HUES48 (cell line): ENCODE results near the gene ADD3.

Experiments used
- H3K27ac ChIP-seq: one replicate; pipeline ENCODE4 v1.7.0; 2013; ENCODE audit warnings: low read depth, low read length, inconsistent platforms
- H3K27me3 ChIP-seq: 2 replicates; pipeline ENCODE4 v1.6.1; 2013; ENCODE audit warnings: mild to moderate bottlenecking, low read length; ENCODE audit not compliant: control insufficient read depth, insufficient read depth
- H3K36me3 ChIP-seq: 2 replicates; pipeline ENCODE4 v1.6.1; 2013; ENCODE audit warnings: low read length; ENCODE audit not compliant: control insufficient read depth, insufficient read depth
- H3K4me1 ChIP-seq: 2 replicates; pipeline ENCODE4 v1.6.1; 2013; ENCODE audit warnings: mild to moderate bottlenecking, low read length; ENCODE audit not compliant: control insufficient read depth, insufficient read depth
- H3K4me3 ChIP-seq: 2 replicates; pipeline ENCODE4 v1.5.1; 2013; ENCODE audit warnings: mild to moderate bottlenecking, low read depth, low read length
- H3K9ac ChIP-seq: 2 replicates; pipeline ENCODE4 v1.6.1; 2013; ENCODE audit warnings: mild to moderate bottlenecking, low read depth, low read length, moderate library complexity
- H3K9me3 ChIP-seq: 2 replicates; pipeline ENCODE4 v1.6.1; 2013; ENCODE audit warnings: low read length; ENCODE audit not compliant: control insufficient read depth, insufficient read depth

The ADD3 gene

GRCh38 chr10:110017907-110018306, 10.1 kb downstream of the ADD3 start:
- H3K4me3 ChIP-seq: no peak overlapping the region

GRCh38 chr10:110020265-110020664, 12.5 kb downstream of the ADD3 start:
- H3K9ac ChIP-seq: no peak overlapping the region
- H3K27me3 ChIP-seq: no peaks in the 10 kb centered on the region
- no peak overlapping the region for H3K27ac ChIP-seq
- H3K4me3 ChIP-seq: no peak overlapping the region
- no peaks in the 10 kb centered on the region for H3K9me3 ChIP-seq
- H3K4me1 ChIP-seq: peaks cover 31% of the 10 kb centered on the region
- H3K36me3 ChIP-seq: no peaks in the 10 kb centered on the region

More at GRCh38 chr10:110017907-110018306, 10.1 kb downstream of the ADD3 start:
- no peaks in the 10 kb centered on the region for H3K27me3 ChIP-seq
- H3K4me1 ChIP-seq: peaks cover 34% of the 10 kb centered on the region
- H3K27ac ChIP-seq: no peak overlapping the region
- no peak overlapping the region for H3K9ac ChIP-seq
- H3K36me3 ChIP-seq: no peaks in the 10 kb centered on the region
- no peaks in the 10 kb centered on the region for H3K9me3 ChIP-seq

- Histone ChIP-seq H3K9ac (no peak overlapping the region), H3K36me3 (no peaks in the 10 kb centered on the region), H3K27ac (no peak overlapping the region), H3K9me3 (no peaks in the 10 kb centered on the region), H3K4me3 (no peak overlapping the region), H3K27me3 (no peaks in the 10 kb centered on the region), H3K4me1 (peaks cover 14% of the 10 kb centered on the region)
Observed at GRCh38 chr10:110022716-110023504, 15.1 kb downstream of the ADD3 start.

DNA sequence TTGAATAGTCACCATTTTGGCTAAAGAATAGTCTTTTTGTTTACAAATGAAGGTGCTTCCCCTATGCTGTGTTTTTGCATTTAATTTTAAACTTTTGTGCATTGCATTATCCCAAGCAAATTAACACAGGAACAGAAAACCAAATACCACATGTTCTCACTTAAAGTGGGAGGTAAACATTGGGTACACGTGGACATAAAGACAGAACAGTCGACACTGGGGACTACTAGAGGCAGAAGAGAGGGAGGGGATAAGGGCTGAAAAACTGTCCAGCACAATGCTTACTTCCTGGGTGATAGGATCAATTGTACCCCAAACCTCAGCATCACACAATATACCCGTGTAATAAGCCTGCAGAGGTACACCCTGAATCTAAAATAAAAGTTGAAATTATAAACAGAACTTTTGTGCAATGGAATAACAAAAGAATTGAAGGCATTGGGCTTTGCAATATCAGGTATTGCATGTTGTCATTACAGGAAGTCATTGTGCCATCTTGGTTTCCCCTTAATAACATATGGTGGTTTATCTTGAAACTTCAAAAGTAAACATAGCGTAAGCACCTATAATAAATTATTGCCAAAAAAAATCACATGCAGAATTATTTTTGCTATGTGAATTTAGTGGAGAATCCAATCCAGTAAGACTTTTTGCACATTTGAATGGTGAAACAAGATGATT, 16.1 kb downstream of the ADD3 start:
- Histone ChIP-seq H3K27me3 (no peaks in the 10 kb centered on the region), H3K9ac (no peak overlapping the region), H3K4me3 (no peak overlapping the region), H3K4me1 (peaks cover 14% of the 10 kb centered on the region), H3K9me3 (no peaks in the 10 kb centered on the region), H3K36me3 (no peaks in the 10 kb centered on the region), H3K27ac (no peak overlapping the region)

- no peak overlapping the region for H3K4me3 ChIP-seq
- H3K4me1 ChIP-seq: peaks cover 14% of the 10 kb centered on the region
- no peaks in the 10 kb centered on the region for H3K9me3 ChIP-seq
- H3K36me3 ChIP-seq: no peaks in the 10 kb centered on the region
- no peaks in the 10 kb centered on the region for H3K27me3 ChIP-seq
- no peak overlapping the region for H3K9ac ChIP-seq
- H3K27ac ChIP-seq: no peak overlapping the region
Observed at GRCh38 chr10:110029450-110029849, 21.7 kb downstream of the ADD3 start.

DNA sequence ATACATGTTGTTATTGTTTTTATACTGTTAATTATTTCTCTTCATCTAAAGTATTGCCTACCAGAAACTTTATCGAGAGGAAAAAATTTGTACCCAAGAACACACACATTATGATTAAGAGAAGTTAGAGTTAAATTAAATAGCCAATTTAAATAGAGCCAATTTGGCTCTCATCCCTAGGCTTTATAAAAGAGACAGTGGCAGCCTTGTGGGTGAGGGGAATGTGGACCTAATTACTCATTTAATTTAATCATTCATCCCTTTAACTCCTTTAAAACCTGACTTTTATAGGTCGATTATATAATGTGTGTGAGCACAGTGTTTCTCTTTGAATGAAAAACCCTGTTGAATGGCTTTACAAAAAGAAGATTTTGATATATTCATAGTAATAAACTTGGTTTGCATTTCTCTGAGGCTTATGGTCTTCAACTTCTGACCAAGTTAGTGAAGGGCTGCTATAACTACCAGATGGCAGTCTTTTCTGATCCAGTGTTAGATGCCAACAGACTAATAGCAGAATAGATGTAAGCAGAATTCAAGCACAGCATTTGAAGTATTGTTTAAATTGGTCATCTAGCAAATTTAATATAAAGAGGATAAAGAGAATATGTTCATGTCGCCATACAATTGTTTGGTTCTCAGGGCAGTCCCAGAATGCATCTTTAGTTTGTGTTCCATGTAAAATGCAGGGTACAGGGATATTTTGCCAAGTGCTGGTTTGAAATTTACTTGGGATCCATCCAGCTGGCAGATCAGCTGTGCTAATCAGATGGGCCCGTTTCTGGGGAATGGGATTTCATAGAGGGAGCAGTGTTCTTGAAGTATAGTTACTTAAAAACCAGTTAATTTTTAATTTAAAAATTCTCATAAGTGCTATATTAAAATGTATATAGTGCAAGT, 25.3 kb downstream of the ADD3 start:
- no peak overlapping the region for H3K4me3 ChIP-seq
- H3K27ac ChIP-seq: no peak overlapping the region
- peaks cover 18% of the 10 kb centered on the region for H3K4me1 ChIP-seq
- no peak overlapping the region for H3K9ac ChIP-seq
- no peaks in the 10 kb centered on the region for H3K27me3 ChIP-seq
- H3K9me3 ChIP-seq: no peaks in the 10 kb centered on the region
- no peaks in the 10 kb centered on the region for H3K36me3 ChIP-seq

DNA sequence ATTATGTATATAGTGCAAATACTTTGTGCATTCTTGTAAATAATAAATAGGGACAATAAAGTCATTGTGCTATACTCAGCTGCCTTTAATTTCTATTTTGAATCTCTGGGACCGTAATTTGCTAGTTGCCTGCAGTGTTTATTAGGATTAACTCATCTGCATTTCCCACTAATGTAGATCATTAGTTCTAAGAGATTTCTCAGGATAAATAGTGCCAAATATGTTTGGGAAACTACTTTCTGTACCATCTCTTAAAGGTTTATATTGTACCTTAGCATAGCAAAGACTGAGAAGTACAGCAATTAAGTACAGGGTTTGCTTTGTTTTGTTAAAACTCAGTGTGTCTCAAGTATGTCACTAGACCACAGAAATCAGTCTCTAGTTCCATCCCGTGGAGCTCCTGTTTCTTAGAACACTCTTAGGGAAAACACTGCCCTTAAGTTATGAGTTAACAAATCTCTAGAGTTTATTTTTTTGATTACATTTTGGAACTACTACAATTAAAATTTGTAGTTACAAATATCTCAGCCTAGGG, 26.0 kb downstream of the ADD3 start:
- Histone ChIP-seq H3K4me3 (no peak overlapping the region), H3K36me3 (no peaks in the 10 kb centered on the region), H3K4me1 (peaks cover 25% of the 10 kb centered on the region), H3K27me3 (no peaks in the 10 kb centered on the region), H3K9me3 (no peaks in the 10 kb centered on the region), H3K9ac (no peak overlapping the region), H3K27ac (peak overlapping the region; percentile 6)

DNA sequence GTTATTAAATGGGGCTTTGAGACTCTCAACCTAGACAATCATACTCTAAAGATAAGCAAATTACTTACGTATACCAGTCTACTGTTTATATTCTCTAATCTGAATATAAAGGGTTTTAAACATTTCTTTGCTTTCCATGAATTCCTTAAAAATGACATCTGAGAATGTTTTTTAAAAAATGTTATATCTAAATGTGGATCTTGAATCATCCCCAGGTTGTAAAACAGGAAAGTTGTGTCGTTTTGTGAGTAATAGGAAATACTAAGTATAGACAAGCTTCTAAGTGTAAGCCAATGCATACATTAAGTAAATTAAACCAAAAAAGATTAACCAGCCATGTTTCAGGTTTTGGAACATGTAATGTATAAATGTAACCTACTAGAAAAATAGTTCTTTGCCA, 26.8 kb downstream of the ADD3 start:
- no peak overlapping the region for H3K4me3 ChIP-seq
- H3K36me3 ChIP-seq: no peaks in the 10 kb centered on the region
- H3K4me1 ChIP-seq: peaks cover 32% of the 10 kb centered on the region
- no peak overlapping the region for H3K27ac ChIP-seq
- H3K9me3 ChIP-seq: no peaks in the 10 kb centered on the region
- no peak overlapping the region for H3K9ac ChIP-seq
- no peaks in the 10 kb centered on the region for H3K27me3 ChIP-seq

DNA sequence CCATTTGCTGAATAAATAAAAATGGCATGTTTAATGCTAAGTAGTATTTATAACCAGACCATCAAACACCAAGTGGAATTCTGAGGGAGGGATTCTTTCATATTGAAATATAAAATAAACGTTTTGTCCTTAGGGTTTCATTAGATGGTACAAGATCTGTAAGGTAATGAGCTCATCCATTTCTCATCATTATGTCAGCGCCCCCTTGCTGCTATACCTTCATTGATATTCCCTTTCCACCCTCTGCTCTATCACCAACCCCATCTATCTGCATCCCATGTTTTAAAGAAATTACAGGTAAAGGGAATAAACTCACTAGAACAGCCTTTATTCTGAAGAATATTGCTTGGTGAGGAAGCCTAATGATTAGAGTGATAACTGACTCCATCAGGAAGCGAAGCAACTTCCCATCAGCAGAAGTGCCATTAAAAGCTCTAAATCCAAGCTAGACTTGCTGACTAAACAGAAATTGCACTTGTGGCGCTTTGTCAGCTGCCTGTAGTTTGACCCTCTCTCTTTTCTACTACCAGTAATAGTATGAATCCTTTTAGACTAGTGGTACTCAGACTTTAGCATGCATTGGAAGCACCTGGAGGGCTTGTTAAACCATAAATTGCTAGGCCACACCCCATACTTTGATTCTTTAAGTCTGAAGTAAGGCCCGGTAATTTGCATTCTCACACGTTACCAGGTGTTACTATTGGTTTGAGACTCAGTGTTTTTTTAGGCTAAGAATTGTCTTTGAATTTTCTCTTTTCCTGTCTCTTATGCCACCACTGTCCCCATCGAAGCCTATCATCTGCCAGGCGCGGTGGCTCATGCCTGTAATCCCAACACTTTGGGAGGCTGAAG, 27.5 kb downstream of the ADD3 start:
- Histone ChIP-seq H3K27me3 (no peaks in the 10 kb centered on the region), H3K4me3 (no peak overlapping the region), H3K9ac (no peak overlapping the region), H3K36me3 (no peaks in the 10 kb centered on the region), H3K9me3 (no peaks in the 10 kb centered on the region), H3K4me1 (peaks cover 32% of the 10 kb centered on the region), H3K27ac (no peak overlapping the region)

DNA sequence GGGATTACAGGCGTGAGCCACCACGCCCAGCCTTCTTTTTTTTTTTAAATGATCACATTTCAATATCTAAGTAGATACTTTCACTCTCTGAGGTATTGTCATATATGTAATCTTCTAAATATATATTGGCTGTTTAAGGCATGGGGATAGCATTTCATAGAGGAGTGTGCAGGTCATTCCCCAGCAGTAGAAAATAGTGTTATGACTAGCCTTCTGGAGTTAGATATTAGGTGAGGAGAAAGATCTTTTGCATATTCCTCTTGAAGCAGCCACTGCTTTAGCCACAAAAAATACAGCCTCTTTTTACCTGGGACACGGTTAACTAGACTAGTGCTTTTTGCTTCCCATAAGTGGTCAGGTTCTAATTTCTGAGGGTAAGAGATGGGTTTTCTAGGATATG, 28.9 kb downstream of the ADD3 start:
- no peaks in the 10 kb centered on the region for H3K27me3 ChIP-seq
- H3K27ac ChIP-seq: no peak overlapping the region
- H3K4me3 ChIP-seq: no peak overlapping the region
- no peak overlapping the region for H3K9ac ChIP-seq
- H3K4me1 ChIP-seq: peaks cover 34% of the 10 kb centered on the region
- H3K9me3 ChIP-seq: no peaks in the 10 kb centered on the region
- no peaks in the 10 kb centered on the region for H3K36me3 ChIP-seq
